Endothelial cell of umbilical vein (primary cell): ENCODE measurements around the gene MALRD1.

Experiments used
- EZH2 ChIP-seq: IDR thresholded peaks from 2 replicates; pipeline ENCODE4 v1.6.1; 2012; ENCODE audit warnings: borderline replicate concordance, low read depth, mild to moderate bottlenecking, moderate library complexity, low read length, inconsistent platforms; ENCODE audit not compliant: severe bottlenecking
- FOS ChIP-seq: IDR thresholded peaks from 2 replicates; pipeline ENCODE4 v1.6.1; 2011; ENCODE audit warnings: mild to moderate bottlenecking, low read length, moderate library complexity, borderline replicate concordance; ENCODE audit not compliant: insufficient read depth
- GATA2 ChIP-seq: IDR thresholded peaks from 2 replicates; pipeline ENCODE4 v1.7.0; 2011; ENCODE audit warnings: low read depth, mild to moderate bottlenecking, moderate library complexity, mixed read lengths, low read length; ENCODE audit not compliant: insufficient read length, insufficient read depth
- JUN ChIP-seq: IDR thresholded peaks from 2 replicates; pipeline ENCODE4 v1.6.1; 2011; ENCODE audit warnings: borderline replicate concordance, low read depth; ENCODE audit not compliant: insufficient read length, insufficient read depth
- MYC ChIP-seq: IDR thresholded peaks from one replicate; pipeline ENCODE4 v1.6.1; 2011; ENCODE audit warnings: mild to moderate bottlenecking, low read depth, low read length
- POLR2A ChIP-seq: IDR thresholded peaks from 2 replicates; pipeline ENCODE4 v1.6.1; 2012; ENCODE audit warnings: low read depth, mild to moderate bottlenecking, control low read depth, low read length
- POLR2AphosphoS5 ChIP-seq: IDR thresholded peaks from 2 replicates; pipeline ENCODE4 v1.6.1; 2012; ENCODE audit warnings: low read depth, mild to moderate bottlenecking, control low read depth, low read length, moderate library complexity; ENCODE audit not compliant: insufficient read depth
- TF ChIP-seq, protein P1 (sequence below), 2 donors: IDR thresholded peaks; 1 replicate in 1 of 2; 2 replicates in 1 of 2; pipeline ENCODE4 v1.5.1; 2011; ENCODE audit warnings: low read length in 2 of 2, mild to moderate bottlenecking in 2 of 2, moderate library complexity in 2 of 2, control low read depth in 1 of 2, inconsistent platforms in 1 of 2, low read depth in 1 of 2; ENCODE audit not compliant: insufficient read depth in 1 of 2; ENCODE audit errors: extremely low read depth in 1 of 2
- TF ChIP-seq, protein P2 (sequence below): IDR thresholded peaks from 2 replicates; pipeline ENCODE4 v1.6.1; 2011; ENCODE audit not compliant: insufficient read depth, insufficient read length

- TF ChIP-seq EZH2 (no peak), JUN (no peak), MYC (no peak), POLR2AphosphoS5 (no peak), POLR2A (no peak), FOS (no peak), GATA2 (no peak)
- TF ChIP-seq, protein P1, sequence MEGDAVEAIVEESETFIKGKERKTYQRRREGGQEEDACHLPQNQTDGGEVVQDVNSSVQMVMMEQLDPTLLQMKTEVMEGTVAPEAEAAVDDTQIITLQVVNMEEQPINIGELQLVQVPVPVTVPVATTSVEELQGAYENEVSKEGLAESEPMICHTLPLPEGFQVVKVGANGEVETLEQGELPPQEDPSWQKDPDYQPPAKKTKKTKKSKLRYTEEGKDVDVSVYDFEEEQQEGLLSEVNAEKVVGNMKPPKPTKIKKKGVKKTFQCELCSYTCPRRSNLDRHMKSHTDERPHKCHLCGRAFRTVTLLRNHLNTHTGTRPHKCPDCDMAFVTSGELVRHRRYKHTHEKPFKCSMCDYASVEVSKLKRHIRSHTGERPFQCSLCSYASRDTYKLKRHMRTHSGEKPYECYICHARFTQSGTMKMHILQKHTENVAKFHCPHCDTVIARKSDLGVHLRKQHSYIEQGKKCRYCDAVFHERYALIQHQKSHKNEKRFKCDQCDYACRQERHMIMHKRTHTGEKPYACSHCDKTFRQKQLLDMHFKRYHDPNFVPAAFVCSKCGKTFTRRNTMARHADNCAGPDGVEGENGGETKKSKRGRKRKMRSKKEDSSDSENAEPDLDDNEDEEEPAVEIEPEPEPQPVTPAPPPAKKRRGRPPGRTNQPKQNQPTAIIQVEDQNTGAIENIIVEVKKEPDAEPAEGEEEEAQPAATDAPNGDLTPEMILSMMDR (IDR thresholded peaks at IDR 0.05; ENCODE audit: extremely low read depth in 1 of 2, insufficient read depth in 1 of 2, low read depth in 1 of 2, low read length in 2 of 2) = no peak
- TF ChIP-seq, protein P2, sequence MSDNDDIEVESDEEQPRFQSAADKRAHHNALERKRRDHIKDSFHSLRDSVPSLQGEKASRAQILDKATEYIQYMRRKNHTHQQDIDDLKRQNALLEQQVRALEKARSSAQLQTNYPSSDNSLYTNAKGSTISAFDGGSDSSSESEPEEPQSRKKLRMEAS = no peak
Observed at GRCh38 chr10:19247843-19248242, 199.2 kb downstream of the MALRD1 start.
